ENCODE data around the gene NCL.

NCL gene

DNA sequence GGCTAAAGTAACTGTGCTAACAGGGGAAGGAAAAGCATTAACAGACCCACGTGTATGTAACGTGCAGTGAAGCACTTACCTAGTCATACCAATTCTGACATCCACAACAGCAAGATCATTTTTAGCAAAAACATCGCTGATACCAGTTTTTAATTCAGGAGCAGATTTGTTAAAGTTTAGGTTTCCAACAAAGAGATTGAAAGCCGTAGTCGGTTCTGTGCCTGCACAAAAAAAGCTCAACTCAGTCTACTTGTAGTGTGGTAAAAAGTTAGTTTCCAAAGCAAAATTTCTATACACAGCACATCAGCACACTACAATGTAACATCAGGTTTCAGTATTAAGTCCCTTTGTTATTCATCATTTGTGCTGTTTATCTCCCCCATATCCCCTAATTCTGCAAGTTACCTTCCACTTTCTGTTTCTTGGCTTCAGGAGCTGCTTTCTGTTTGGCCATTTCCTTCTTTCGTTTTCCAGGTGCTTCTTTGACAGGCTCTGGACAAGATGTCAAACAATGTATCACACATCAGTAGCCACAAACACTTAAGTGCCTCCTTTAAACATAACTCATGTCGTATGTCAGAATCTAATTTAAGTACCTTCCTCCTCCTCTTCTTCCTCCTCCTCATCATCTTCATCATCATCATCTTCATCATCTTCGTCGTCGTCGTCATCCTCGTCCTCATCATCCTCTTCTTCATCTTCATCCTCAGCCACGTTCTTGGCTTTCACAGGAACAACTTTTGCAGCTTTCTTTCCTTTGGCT is 4.0 kb downstream of the NCL start:
- no peak for DNase-seq (ENCODE audit: low read depth)
- TF ChIP-seq, protein P1, sequence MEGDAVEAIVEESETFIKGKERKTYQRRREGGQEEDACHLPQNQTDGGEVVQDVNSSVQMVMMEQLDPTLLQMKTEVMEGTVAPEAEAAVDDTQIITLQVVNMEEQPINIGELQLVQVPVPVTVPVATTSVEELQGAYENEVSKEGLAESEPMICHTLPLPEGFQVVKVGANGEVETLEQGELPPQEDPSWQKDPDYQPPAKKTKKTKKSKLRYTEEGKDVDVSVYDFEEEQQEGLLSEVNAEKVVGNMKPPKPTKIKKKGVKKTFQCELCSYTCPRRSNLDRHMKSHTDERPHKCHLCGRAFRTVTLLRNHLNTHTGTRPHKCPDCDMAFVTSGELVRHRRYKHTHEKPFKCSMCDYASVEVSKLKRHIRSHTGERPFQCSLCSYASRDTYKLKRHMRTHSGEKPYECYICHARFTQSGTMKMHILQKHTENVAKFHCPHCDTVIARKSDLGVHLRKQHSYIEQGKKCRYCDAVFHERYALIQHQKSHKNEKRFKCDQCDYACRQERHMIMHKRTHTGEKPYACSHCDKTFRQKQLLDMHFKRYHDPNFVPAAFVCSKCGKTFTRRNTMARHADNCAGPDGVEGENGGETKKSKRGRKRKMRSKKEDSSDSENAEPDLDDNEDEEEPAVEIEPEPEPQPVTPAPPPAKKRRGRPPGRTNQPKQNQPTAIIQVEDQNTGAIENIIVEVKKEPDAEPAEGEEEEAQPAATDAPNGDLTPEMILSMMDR (IDR thresholded peaks at IDR 0.05; ENCODE audit: insufficient read depth, low read depth, low read length, missing control alignments), result no peak
- H3K4me3 ChIP-seq (ENCODE audit: low read length), result no peak overlapping the region

DNA sequence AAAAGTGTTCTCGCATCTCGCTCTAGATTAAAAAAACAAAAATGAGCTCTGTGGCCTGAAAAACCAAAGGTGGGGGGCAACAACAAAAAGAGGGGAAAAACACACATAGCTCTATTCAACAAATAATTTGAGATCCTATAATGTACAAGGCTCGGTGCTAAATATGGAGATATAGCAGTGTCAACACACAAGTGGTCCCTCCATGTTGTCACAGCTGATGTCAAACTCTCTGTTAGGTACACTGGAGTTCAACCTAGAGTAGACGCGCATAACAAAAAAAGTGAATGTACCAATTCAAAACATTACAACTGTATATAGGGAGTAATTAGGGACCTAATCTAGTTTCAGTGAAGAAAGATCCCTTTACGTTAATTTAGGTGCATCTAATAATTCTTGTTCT is 5.9 kb downstream of the NCL start:
- H3K4me3 ChIP-seq (ENCODE audit: low read length), result no peak overlapping the region
- TF ChIP-seq, protein P1 (IDR thresholded peaks at IDR 0.05; ENCODE audit: insufficient read depth, low read depth, low read length, missing control alignments), result no peak
- DNase-seq (ENCODE audit: low read depth), result no peak

DNA sequence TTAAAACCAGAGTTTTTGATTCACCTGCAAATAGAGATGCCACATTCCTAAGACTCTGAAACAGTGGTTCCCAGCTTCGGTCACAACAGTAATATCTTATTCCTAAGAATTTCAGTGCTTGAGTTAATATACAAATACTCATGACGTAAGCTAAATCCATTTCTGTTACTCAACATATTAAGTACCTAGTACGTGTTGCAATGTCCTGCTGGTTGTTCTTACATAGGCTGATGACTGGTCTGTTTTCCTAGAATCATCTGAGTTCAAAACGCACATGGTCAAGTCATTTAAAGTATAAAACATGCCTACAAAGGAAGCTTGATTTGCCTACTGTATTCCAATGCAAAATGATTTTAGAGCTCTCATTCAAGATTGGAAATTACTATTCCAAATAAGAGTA is 7.2 kb downstream of the NCL start:
- no peak overlapping the region for H3K4me3 ChIP-seq (ENCODE audit: low read length)
- TF ChIP-seq, protein P1 (IDR thresholded peaks at IDR 0.05; ENCODE audit: insufficient read depth, low read depth, low read length, missing control alignments), result no peak
- no peak for DNase-seq (ENCODE audit: low read depth)

DNA sequence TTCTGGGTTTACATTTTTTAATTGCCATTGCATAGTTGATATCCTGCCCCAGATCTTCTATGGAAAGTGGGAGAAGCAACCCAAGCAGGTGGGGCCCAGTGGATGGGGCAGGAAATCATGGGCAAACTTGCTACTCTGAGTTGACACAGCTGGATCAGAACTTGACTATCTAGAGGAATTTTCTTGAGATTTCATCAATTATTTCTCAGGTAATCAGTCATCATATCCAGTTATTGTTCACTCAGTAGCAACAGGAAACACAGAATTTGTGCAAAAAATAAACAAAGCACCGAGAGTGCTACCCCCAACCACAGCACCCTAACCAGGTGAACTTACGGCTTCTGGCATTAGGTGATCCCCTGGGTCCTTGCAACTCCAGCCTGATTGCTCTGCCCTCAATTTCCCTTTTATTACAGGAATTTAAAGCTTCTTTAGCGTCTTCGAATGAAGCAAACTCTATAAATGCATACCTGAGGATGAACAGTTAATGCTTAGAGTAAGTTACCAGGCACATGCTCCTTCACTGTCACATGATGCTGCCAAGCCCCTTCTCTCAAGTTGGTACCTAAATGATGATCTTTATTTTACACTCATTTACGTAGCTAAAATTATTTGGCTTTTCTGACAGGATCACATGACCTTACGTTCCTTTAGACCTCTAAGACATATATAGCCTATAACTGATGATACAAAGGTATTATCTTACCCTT is 7.8 kb downstream of the NCL start:
- TF ChIP-seq, protein P1 (IDR thresholded peaks at IDR 0.05; ENCODE audit: insufficient read depth, low read depth, low read length, missing control alignments), result no peak
- no peak for DNase-seq (ENCODE audit: low read depth)
- H3K4me3 ChIP-seq (ENCODE audit: low read length), result no peak overlapping the region

DNA sequence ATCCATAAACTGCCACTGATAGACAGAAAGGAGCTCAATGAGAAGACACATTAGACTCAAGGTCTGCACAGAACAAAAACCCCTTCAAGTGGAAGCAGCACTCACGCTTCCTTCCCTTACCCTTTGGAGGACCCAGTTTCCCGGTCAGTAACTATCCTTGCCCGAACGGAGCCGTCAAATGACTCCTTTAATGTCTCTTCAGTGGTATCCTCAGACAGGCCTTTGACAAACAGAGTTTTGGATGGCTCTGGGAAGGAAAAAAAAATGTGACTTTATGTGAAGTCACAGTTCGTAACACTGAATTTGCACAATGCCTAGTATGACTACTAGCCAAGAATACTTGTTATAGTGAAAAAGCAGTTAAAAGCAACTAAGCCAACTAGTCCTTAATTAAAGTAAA is 8.4 kb downstream of the NCL start:
- TF ChIP-seq, protein P1 (IDR thresholded peaks at IDR 0.05; ENCODE audit: insufficient read depth, low read depth, low read length, missing control alignments), result no peak
- no peak for DNase-seq (ENCODE audit: low read depth)
- H3K4me3 ChIP-seq (ENCODE audit: low read length), result no peak overlapping the region

DNA sequence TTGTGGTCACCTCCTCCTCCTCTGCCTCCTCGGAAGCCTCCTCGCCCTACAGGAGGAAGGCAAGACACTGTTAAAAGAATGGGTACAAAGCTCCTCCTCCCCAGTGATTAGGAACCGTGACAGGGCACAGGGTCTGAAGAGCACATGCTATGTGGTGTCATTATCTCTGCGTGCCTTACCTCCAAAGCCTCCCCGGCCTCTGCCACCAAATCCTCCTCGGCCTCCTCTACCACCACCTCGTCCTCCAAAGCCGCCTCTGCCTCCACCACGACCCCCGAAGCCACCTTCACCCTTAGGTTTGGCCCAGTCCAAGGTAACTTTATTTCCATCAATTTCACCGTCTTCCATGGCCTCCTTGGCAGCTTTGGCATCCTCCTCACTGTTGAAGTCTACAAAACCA is 9.1 kb downstream of the NCL start:
- H3K4me3 ChIP-seq (ENCODE audit: low read length), result no peak overlapping the region
- DNase-seq (ENCODE audit: low read depth), result no peak
- TF ChIP-seq, protein P1 (IDR thresholded peaks at IDR 0.05; ENCODE audit: insufficient read depth, low read depth, low read length, missing control alignments), result no peak
